ENCODE measurements around the gene EFHC2.

- TF ChIP-seq CTCF (IDR thresholded peaks at IDR 0.05) (no peak), POLR2AphosphoS5 (IDR thresholded peaks at IDR 0.05; ENCODE audit: low read depth, low read length) (no peak)
These were observed 117.8 kb downstream of the EFHC2 start for GRCh38 chrX:44225667-44226066.
